T-cell (primary cell): ENCODE measurements around the gene SLC39A11. TPM values are rescaled to one million over a fixed set of nuclear protein-coding genes. Genes with fewer than 3 reads are reported as not detected.

Source experiments
- ATAC-seq, 4 experiments: fragments of 200-7000 bp in 3 of 4; fragments of 150-1000 bp in 1 of 4; cut with Tn5 transposase; replicated peaks in 1 of 4; 1 replicate in 3 of 4; 2 replicates in 1 of 4; pipeline ENCODE4 v1.10.0; 2021; ENCODE audit warnings: moderate library complexity in 3 of 4, mild to moderate bottlenecking in 2 of 4, moderate number of reproducible peaks in 1 of 4
- CTCF ChIA-PET, 2 donors: fragments of 300-600 bp; sonication (Branson Sonifier 250); formaldehyde crosslinking; loops; one replicate each; lab custom pipeline; 2022; ENCODE audit warnings: antibody characterized with exemption in 2 of 2; lab: Charles Lee
- POLR2A ChIA-PET, 2 donors: fragments of 300-600 bp; sonication (Branson Sonifier 250); formaldehyde crosslinking; loops; one replicate each; lab custom pipeline; 2022; ENCODE audit warnings: antibody characterized with exemption in 2 of 2; lab: Charles Lee
- DNase-seq, 35 experiments: peaks; one replicate each; pipeline versions ENCODE4 v3.0.0 to v3.0.0-alpha.2; 2013 to 2023
- H3K27ac ChIP-seq: one replicate; pipeline ENCODE4 v1.5.1; 2013; ENCODE audit warnings: low read length
- H3K27me3 ChIP-seq, 2 experiments: replicated peaks in 1 of 2; 1 replicate in 1 of 2; 2 replicates in 1 of 2; pipeline versions ENCODE4 v1.6.1 to v1.7.0; 2013; ENCODE audit warnings: low read length in 1 of 2, mixed read lengths in 1 of 2; ENCODE audit not compliant: control insufficient read depth in 2 of 2, insufficient read depth in 2 of 2; ENCODE audit errors: extremely low read depth in 1 of 2
- H3K36me3 ChIP-seq, 2 donors: 1 replicate in 1 of 2; 2 replicates in 1 of 2; pipeline versions ENCODE4 v1.6.1 to v1.7.0; 2013; ENCODE audit warnings: low read length in 1 of 2; ENCODE audit not compliant: control insufficient read depth in 2 of 2, insufficient read depth in 1 of 2; ENCODE audit errors: extremely low read depth in 1 of 2
- H3K4me1 ChIP-seq, 2 experiments: 1 replicate in 1 of 2; 2 replicates in 1 of 2; pipeline versions ENCODE4 v1.6.1 to v1.7.0; 2013; ENCODE audit warnings: low read length in 2 of 2, mixed read lengths in 1 of 2; ENCODE audit not compliant: insufficient read depth in 2 of 2, control insufficient read depth in 1 of 2; ENCODE audit errors: extremely low read depth in 1 of 2
- H3K4me3 ChIP-seq, 2 donors: 1 replicate in 1 of 2; 2 replicates in 1 of 2; pipeline versions ENCODE4 v1.5.1 to v1.7.0; 2013; ENCODE audit warnings: mild to moderate bottlenecking in 2 of 2, low read length in 1 of 2, moderate library complexity in 1 of 2; ENCODE audit not compliant: control insufficient read depth in 1 of 2; ENCODE audit errors: extremely low read depth in 1 of 2
- H3K9me3 ChIP-seq: 2 replicates; pipeline ENCODE4 v1.7.0; 2013
- H3K27ac Mint-ChIP-seq, 2 donors: one replicate each; pipeline ENCODE4 v1.8.0; 2020 to 2021; ENCODE audit warnings: mild to moderate bottlenecking in 2 of 2, mixed read lengths in 2 of 2
- H3K27me3 Mint-ChIP-seq, 2 donors: one replicate each; pipeline ENCODE4 v1.8.0; 2021 to 2022; ENCODE audit warnings: mixed read lengths in 2 of 2
- H3K36me3 Mint-ChIP-seq: one replicate; pipeline ENCODE4 v1.8.0; 2021; ENCODE audit warnings: mixed read lengths
- H3K4me1 Mint-ChIP-seq, 3 donors: one replicate each; pipeline ENCODE4 v1.8.0; 2020 to 2022; ENCODE audit warnings: mixed read lengths in 3 of 3, mild to moderate bottlenecking in 1 of 3
- H3K4me3 Mint-ChIP-seq, 3 donors: one replicate each; pipeline ENCODE4 v1.8.0; 2020 to 2022; ENCODE audit warnings: mild to moderate bottlenecking in 3 of 3, mixed read lengths in 3 of 3, moderate library complexity in 3 of 3
- H3K9me3 Mint-ChIP-seq, 3 donors: one replicate each; pipeline ENCODE4 v1.8.0; 2020 to 2022; ENCODE audit warnings: mixed read lengths in 3 of 3
- WGBS: methylation state at CpG from one replicate; pipeline ENCODE4 v1.1.5; 2013; ENCODE audit warnings: missing lambda C conversion rate; ENCODE audit not compliant: insufficient coverage; 5-methylcytosine and 5-hydroxymethylcytosine counted together
- total RNA-seq, 35 experiments: library from RNA in 6 of 35; stranded (reverse) in 6 of 35; fragments of 120-200 nt in 1 of 35; gene quantifications; one replicate each; pipeline versions ENCODE4 v1.2.1 to v1.2.4 and lab custom pipeline; 2013 to 2026

SLC39A11 gene
- total RNA-seq, 5 donors from 2014 or later (not counting 1 experiment from before 2014, with no cell fraction given), result 18.6 to 27.1 (median 23.4) TPM

GRCh38 chr17:73045724-73046123 lies 46.8 kb downstream of the SLC39A11 start:
- Mint-ChIP-seq H3K36me3 (peaks cover 57% of the 10 kb centered on the region), H3K27ac (no peak overlapping the region), H3K27me3 (no peaks in the 10 kb centered on the region), H3K9me3 (peaks cover 4 to 8% (median 6%) of the 10 kb centered on the region in 3 donors), H3K4me1 (no peaks in the 10 kb centered on the region), H3K4me3 (no peak overlapping the region)
- ATAC-seq, result no peak
- H3K36me3 ChIP-seq, result peaks cover 0 to 3% of the 10 kb centered on the region in 2 donors
- 100% methylated on average over 1 of the region's 4 CpGs for WGBS
- H3K4me1 ChIP-seq, result no peaks in the 10 kb centered on the region
- CTCF ChIA-PET, result interaction anchor here in 1 of 2 donors (0.6 kb wide), 1 partner anchor 370 kb away, joined by 6 read pairs; no protein-coding TSS in a partner anchor
- no peak for DNase-seq
- no peak overlapping the region for H3K4me3 ChIP-seq
- H3K27ac ChIP-seq, result no peak overlapping the region
- H3K27me3 ChIP-seq, result no peaks in the 10 kb centered on the region
- POLR2A ChIA-PET, result no interaction called here
- H3K9me3 ChIP-seq, result no peaks in the 10 kb centered on the region

GRCh38 chr17:73043686-73044581 lies 48.6 kb downstream of the SLC39A11 start:
- Histone ChIP-seq H3K4me3 (no peak overlapping the region), H3K27me3 (no peaks in the 10 kb centered on the region), H3K27ac (no peak overlapping the region), H3K36me3 (peaks cover 0 to 3% of the 10 kb centered on the region in 2 donors), H3K9me3 (no peaks in the 10 kb centered on the region), H3K4me1 (no peaks in the 10 kb centered on the region)
- no peak for DNase-seq
- no peaks in the 10 kb centered on the region for H3K27me3 Mint-ChIP-seq
- POLR2A ChIA-PET, result no interaction called here
- ATAC-seq, result no peak
- CTCF ChIA-PET, result interaction anchor here in 1 of 2 donors (0.6 kb wide), 1 partner anchor 41 kb away, joined by 7 read pairs; no protein-coding TSS in a partner anchor
- H3K36me3 Mint-ChIP-seq, result peaks cover 55% of the 10 kb centered on the region
- WGBS, result 88% methylated on average over 2 of the region's 8 CpGs
- no peaks in the 10 kb centered on the region for H3K4me1 Mint-ChIP-seq
- H3K4me3 Mint-ChIP-seq, result no peak overlapping the region
- peaks cover 4 to 8% (median 8%) of the 10 kb centered on the region in 3 donors for H3K9me3 Mint-ChIP-seq
- H3K27ac Mint-ChIP-seq, result no peak overlapping the region

GRCh38 chr17:73042809-73043685 lies 49.4 kb downstream of the SLC39A11 start:
- Mint-ChIP-seq H3K4me3 (no peak overlapping the region), H3K9me3 (peaks cover 4 to 8% (median 8%) of the 10 kb centered on the region in 3 donors), H3K4me1 (peaks cover 0 to 2% (median 0%) of the 10 kb centered on the region in 3 donors), H3K27me3 (no peaks in the 10 kb centered on the region), H3K27ac (no peak overlapping the region), H3K36me3 (peaks cover 50% of the 10 kb centered on the region)
- Histone ChIP-seq H3K9me3 (no peaks in the 10 kb centered on the region), H3K27me3 (no peaks in the 10 kb centered on the region), H3K4me3 (no peak overlapping the region), H3K27ac (no peak overlapping the region), H3K36me3 (no peaks in the 10 kb centered on the region), H3K4me1 (no peaks in the 10 kb centered on the region)
- ATAC-seq, result no peak
- DNase-seq, result no peak
- 96% methylated on average over 6 of the region's 7 CpGs for WGBS
- CTCF ChIA-PET, result no interaction called here
- POLR2A ChIA-PET, result no interaction called here

- Mint-ChIP-seq H3K36me3 (peaks cover 50% of the 10 kb centered on the region), H3K27me3 (no peaks in the 10 kb centered on the region), H3K27ac (no peak overlapping the region), H3K4me3 (no peak overlapping the region), H3K4me1 (peaks cover 0 to 5% (median 0%) of the 10 kb centered on the region in 3 donors), H3K9me3 (peaks cover 4 to 8% (median 8%) of the 10 kb centered on the region in 3 donors)
- DNase-seq (no peak), ATAC-seq (no peak)
- Histone ChIP-seq H3K4me3 (no peak overlapping the region), H3K9me3 (no peaks in the 10 kb centered on the region), H3K27ac (no peak overlapping the region), H3K27me3 (no peaks in the 10 kb centered on the region), H3K36me3 (no peaks in the 10 kb centered on the region), H3K4me1 (no peaks in the 10 kb centered on the region)
- 90% methylated on average over 2 of the region's 5 CpGs for WGBS
- POLR2A ChIA-PET, result no interaction called here
- CTCF ChIA-PET, result no interaction called here
Observed at GRCh38 chr17:73042225-73042624, 50.3 kb downstream of the SLC39A11 start.

- H3K36me3 Mint-ChIP-seq, result peaks cover 49% of the 10 kb centered on the region
- no peak for DNase-seq
- CTCF ChIA-PET, result no interaction called here
Observed at GRCh38 chr17:73039282-73039681, 53.2 kb downstream of the SLC39A11 start.

GRCh38 chr17:73031472-73031871 lies 61.0 kb downstream of the SLC39A11 start:
- ATAC-seq, result no peak
- H3K27ac Mint-ChIP-seq, result no peak overlapping the region
- H3K9me3 ChIP-seq, result no peaks in the 10 kb centered on the region

More at GRCh38 chr17:73039282-73039681, 53.2 kb downstream of the SLC39A11 start:
- POLR2A ChIA-PET, result no interaction called here
- no peaks in the 10 kb centered on the region for H3K27me3 Mint-ChIP-seq
- whole genome bisulfite sequencing, result 100% methylated on average over 5 of the region's 9 CpGs
- Histone ChIP-seq H3K4me3 (peak overlapping the region in 1 of 2 donors; percentile 17), H3K27ac (no peak overlapping the region), H3K9me3 (no peaks in the 10 kb centered on the region), H3K27me3 (no peaks in the 10 kb centered on the region), H3K4me1 (no peaks in the 10 kb centered on the region), H3K36me3 (no peaks in the 10 kb centered on the region)
- no peak overlapping the region for H3K4me3 Mint-ChIP-seq
- no peak overlapping the region for H3K27ac Mint-ChIP-seq
- H3K9me3 Mint-ChIP-seq, result peaks cover 8% of the 10 kb centered on the region in 3 donors
- peaks cover 0 to 5% (median 0%) of the 10 kb centered on the region in 3 donors for H3K4me1 Mint-ChIP-seq
- ATAC-seq, result no peak

More at GRCh38 chr17:73031472-73031871, 61.0 kb downstream of the SLC39A11 start:
- Histone ChIP-seq H3K27me3 (no peaks in the 10 kb centered on the region), H3K27ac (no peak overlapping the region), H3K4me3 (no peak overlapping the region), H3K36me3 (peaks cover 0 to 12% of the 10 kb centered on the region in 2 donors), H3K4me1 (no peaks in the 10 kb centered on the region)
- Mint-ChIP-seq H3K36me3 (peaks cover 55% of the 10 kb centered on the region), H3K4me1 (peaks cover 0 to 8% (median 0%) of the 10 kb centered on the region in 3 donors), H3K4me3 (no peak overlapping the region), H3K9me3 (peaks cover 0 to 4% (median 0%) of the 10 kb centered on the region in 3 donors), H3K27me3 (no peaks in the 10 kb centered on the region)
- ChIA-PET CTCF (no interaction called here), POLR2A (no interaction called here)
- DNase-seq, result no peak
- WGBS, result 94% methylated on average over 7 of the region's 8 CpGs
